IMR-90 (cell line): ENCODE results near the gene MTCL1. TPM values are rescaled to one million over a fixed set of nuclear protein-coding genes. Genes with fewer than 3 reads are reported as not detected.

Experiments used
- ATAC-seq: fragments of 200-7000 bp; cut with Tn5 transposase; 2 replicates; pipeline ENCODE4 v1.9.1; 2020; ENCODE audit warnings: low read depth, mild to moderate bottlenecking, moderate library complexity
- BruUV-seq: library from RNA; stranded (reverse); fragments of 400-500 nt; replicated peaks from 2 replicates; lab custom pipeline; 2021; lab: Mats Ljungman, UMichigan
- CTCF ChIA-PET: fragments of 300-600 bp; formaldehyde crosslinking; extraction: SDS; loops from one replicate; lab custom pipeline; 2021; ENCODE audit warnings: antibody characterized with exemption; lab: Yijun Ruan, JAX
- POLR2A ChIA-PET: fragments of 300-600 bp; sonication (Branson Sonifier 250); formaldehyde crosslinking; loops from one replicate; lab custom pipeline; 2022; ENCODE audit warnings: antibody characterized with exemption; ENCODE audit not compliant: unreplicated experiment; lab: Charles Lee
- DNase-seq: peaks from one replicate; pipeline ENCODE4 v3.0.0; 2013
- H2AFZ ChIP-seq: replicated peaks from 2 replicates; pipeline ENCODE3; 2013; ENCODE audit warnings: low read length, mild to moderate bottlenecking; ENCODE audit not compliant: poor library complexity
- H2AK5ac ChIP-seq: 2 replicates; pipeline ENCODE4 v1.6.1; 2013; ENCODE audit warnings: low read depth, low read length, inconsistent platforms
- H2AK9ac ChIP-seq: replicated peaks from 2 replicates; pipeline ENCODE3; 2013; ENCODE audit warnings: mild to moderate bottlenecking, low read depth, low read length, moderate library complexity; ENCODE audit not compliant: poor library complexity
- H2BK120ac ChIP-seq: 2 replicates; pipeline ENCODE4 v1.6.1; 2013; ENCODE audit warnings: low read depth, low read length, inconsistent platforms
- H2BK15ac ChIP-seq: 3 replicates; pipeline ENCODE4 v1.6.1; 2013; ENCODE audit warnings: low read depth, low read length, inconsistent platforms
- H2BK20ac ChIP-seq: 2 replicates; pipeline ENCODE4 v1.6.1; 2013; ENCODE audit warnings: low read depth, mild to moderate bottlenecking, inconsistent platforms, low read length, moderate library complexity
- H2BK5ac ChIP-seq: 2 replicates; pipeline ENCODE4 v1.6.1; 2013; ENCODE audit warnings: mild to moderate bottlenecking, low read depth, low read length, inconsistent platforms; ENCODE audit not compliant: poor library complexity, severe bottlenecking
- H3K14ac ChIP-seq: replicated peaks from 2 replicates; pipeline ENCODE4 v1.6.1; 2013; ENCODE audit warnings: low read depth, low read length, inconsistent platforms
- H3K18ac ChIP-seq: 2 replicates; pipeline ENCODE4 v1.6.1; 2013; ENCODE audit warnings: low read depth, low read length, control low read depth
- H3K23ac ChIP-seq: 2 replicates; pipeline ENCODE4 v1.6.1; 2013; ENCODE audit warnings: low read depth, low read length, inconsistent platforms
- H3K27ac ChIP-seq: 2 replicates; pipeline ENCODE4 v1.5.1; 2013; ENCODE audit warnings: mild to moderate bottlenecking, control low read depth, low read length; ENCODE audit not compliant: insufficient read depth
- H3K27me3 ChIP-seq: 2 replicates; pipeline ENCODE4 v1.6.1; 2013; ENCODE audit warnings: low read length; ENCODE audit not compliant: control insufficient read depth, insufficient read depth
- H3K36me3 ChIP-seq: 2 replicates; pipeline ENCODE4 v1.6.1; 2013; ENCODE audit warnings: low read length, mixed read lengths; ENCODE audit not compliant: control insufficient read depth, insufficient read depth
- H3K4ac ChIP-seq: 2 replicates; pipeline ENCODE4 v1.6.1; 2013; ENCODE audit warnings: low read depth, low read length, inconsistent platforms
- H3K4me1 ChIP-seq: 2 replicates; pipeline ENCODE4 v1.6.1; 2013; ENCODE audit warnings: low read length, mixed read lengths; ENCODE audit not compliant: control insufficient read depth, insufficient read depth
- H3K4me2 ChIP-seq: 2 replicates; pipeline ENCODE4 v1.6.1; 2013; ENCODE audit warnings: low read depth, mild to moderate bottlenecking, control low read depth, low read length, moderate library complexity
- H3K4me3 ChIP-seq: 2 replicates; pipeline ENCODE4 v1.5.1; 2013; ENCODE audit warnings: low read depth, mild to moderate bottlenecking, control low read depth, low read length, moderate library complexity; ENCODE audit not compliant: insufficient read depth
- H3K56ac ChIP-seq: 2 replicates; pipeline ENCODE4 v1.6.1; 2013; ENCODE audit warnings: low read length, inconsistent platforms; ENCODE audit not compliant: insufficient read depth; ENCODE audit errors: extremely low read depth
- H3K79me1 ChIP-seq, 2 experiments: 2 replicates each; pipeline ENCODE4 v1.6.1; 2013; ENCODE audit warnings: low read length in 2 of 2, inconsistent platforms in 1 of 2, low read depth in 1 of 2
- H3K9ac ChIP-seq: 2 replicates; pipeline ENCODE4 v1.6.1; 2013; ENCODE audit warnings: low read depth, low read length, control low read depth
- H3K9me1 ChIP-seq: 2 replicates; pipeline ENCODE4 v1.6.1; 2013; ENCODE audit warnings: low read length, inconsistent platforms; ENCODE audit not compliant: insufficient read depth
- H3K9me3 ChIP-seq: 2 replicates; pipeline ENCODE4 v1.6.1; 2013; ENCODE audit warnings: low read length; ENCODE audit not compliant: control insufficient read depth, insufficient read depth
- H4K20me1 ChIP-seq: 2 replicates; pipeline ENCODE4 v1.6.1; 2013; ENCODE audit warnings: low read length, inconsistent platforms; ENCODE audit not compliant: insufficient read depth
- H4K5ac ChIP-seq: 2 replicates; pipeline ENCODE4 v1.6.1; 2013; ENCODE audit warnings: mild to moderate bottlenecking, low read depth, low read length, control low read depth
- H4K8ac ChIP-seq, 2 experiments: 2 replicates each; pipeline ENCODE4 v1.6.1; 2013; ENCODE audit warnings: low read depth in 2 of 2, low read length in 2 of 2, control low read depth in 1 of 2, inconsistent platforms in 1 of 2
- H4K91ac ChIP-seq: 2 replicates; pipeline ENCODE4 v1.6.1; 2013; ENCODE audit warnings: low read depth, low read length, inconsistent platforms; ENCODE audit not compliant: insufficient read depth
- BHLHE40 ChIP-seq: fragments of 150-350 bp; IDR thresholded peaks from 2 replicates; pipeline ENCODE4 v1.6.1; 2016; ENCODE audit warnings: mild to moderate bottlenecking, low read depth, low read length
- CEBPB ChIP-seq: IDR thresholded peaks from 2 replicates; pipeline ENCODE4 v1.6.1; 2012; ENCODE audit warnings: low read depth, low read length, improper control_type of control experiment
- CHD1 ChIP-seq: IDR thresholded peaks from 2 replicates; pipeline ENCODE4 v1.6.1; 2012; ENCODE audit warnings: low read depth, low read length, improper control_type of control experiment
- CTCF ChIP-seq: conservative IDR thresholded peaks from 2 replicates; pipeline ENCODE4 v1.5.1; 2012; ENCODE audit warnings: mild to moderate bottlenecking, low read depth, low read length, improper control_type of control experiment
- ELK1 ChIP-seq: fragments of 150-350 bp; IDR thresholded peaks from 2 replicates; pipeline ENCODE4 v1.6.1; 2016; ENCODE audit warnings: low read depth, mild to moderate bottlenecking, low read length, moderate library complexity, borderline replicate concordance
- FOS ChIP-seq: fragments of 150-350 bp; IDR thresholded peaks from 2 replicates; pipeline ENCODE4 v1.6.1; 2016; ENCODE audit warnings: low read depth, low read length
- MAFK ChIP-seq: IDR thresholded peaks from 2 replicates; pipeline ENCODE4 v1.6.1; 2012; ENCODE audit warnings: low read depth, low read length, improper control_type of control experiment
- MAZ ChIP-seq: IDR thresholded peaks from 2 replicates; pipeline ENCODE4 v1.6.1; 2012; ENCODE audit warnings: low read depth, mild to moderate bottlenecking, low read length, improper control_type of control experiment, moderate library complexity, borderline replicate concordance
- MXI1 ChIP-seq: IDR thresholded peaks from 2 replicates; pipeline ENCODE4 v1.6.1; 2012; ENCODE audit warnings: low read depth, mild to moderate bottlenecking, low read length, moderate library complexity, borderline replicate concordance
- POLR2A ChIP-seq: IDR thresholded peaks from 2 replicates; pipeline ENCODE4 v1.6.1; 2012; ENCODE audit warnings: mild to moderate bottlenecking, low read depth, low read length
- RCOR1 ChIP-seq: IDR thresholded peaks from 2 replicates; pipeline ENCODE4 v1.6.1; 2012; ENCODE audit warnings: mild to moderate bottlenecking, low read length, improper control_type of control experiment; ENCODE audit not compliant: insufficient replicate concordance
- RFX5 ChIP-seq: IDR thresholded peaks from 2 replicates; pipeline ENCODE4 v1.8.0; 2012; ENCODE audit warnings: low read depth, mild to moderate bottlenecking, low read length, moderate library complexity
- SMC3 ChIP-seq: fragments of 150-350 bp; IDR thresholded peaks from 2 replicates; pipeline ENCODE4 v1.6.1; 2016; ENCODE audit warnings: low read depth, mild to moderate bottlenecking, antibody characterized with exemption, low read length, moderate library complexity
- USF2 ChIP-seq: fragments of 150-350 bp; IDR thresholded peaks from 2 replicates; pipeline ENCODE4 v1.6.1; 2017; ENCODE audit warnings: mild to moderate bottlenecking, antibody characterized with exemption, low read length, low read depth
- WGBS, 2 experiments: methylation state at CpG; one replicate each; pipeline versions ENCODE4 v1.1.5 to v1.1.7; 2013; ENCODE audit warnings: missing lambda C conversion rate in 2 of 2; ENCODE audit not compliant: insufficient read length in 1 of 2; ENCODE audit errors: extremely low coverage in 2 of 2; 5-methylcytosine and 5-hydroxymethylcytosine counted together
- dilution Hi-C: fragments of 300-500 bp; cut with HindIII; formaldehyde crosslinking; loops from one replicate; pipeline ENCODE4 v1.14.3; 2018; ENCODE audit warnings: low sequenced_read_pairs; ENCODE audit not compliant: unreplicated experiment
- in situ Hi-C: fragments of 300-500 bp; cut with MboI; formaldehyde crosslinking; loops from 3 replicates; pipeline ENCODE4 v1.14.3; 2019; ENCODE audit warnings: low sequenced_read_pairs, inconsistent platforms, mixed read lengths
- intact Hi-C: fragments of 100-400 bp; cut with micrococcal nuclease; formaldehyde crosslinking; loops from 2 replicates; pipeline ENCODE4 v1.10.0; 2022
- polyA plus RNA-seq, 3 experiments: library from polyadenylated mRNA; depleted of rRNA; stranded (reverse); fragments of >200 nt; gene quantifications; 2 replicates each; pipeline ENCODE4 v1.2.3, GENCODE V29; 2012; ENCODE audit warnings: low replicate concordance in 1 of 3
- total RNA-seq: library from RNA; depleted of rRNA; stranded (reverse); fragments of >200 nt; gene quantifications from 2 replicates; pipeline ENCODE4 v1.2.3, GENCODE V29; 2012

The MTCL1 gene
- total and polyA plus RNA-seq, 2 of the 4 experiments (the other 2 are of a cell fraction): 29.0 to 45.3 TPM

GRCh38 chr18:8841781-8842485, 136.6 kb downstream of the MTCL1 start:
- Histone ChIP-seq H3K9me3 (peaks cover 4% of the 10 kb centered on the region), H3K27ac (0 out of 2 replicates have a peak overlapping the region, but pooled peaks have one; percentile 2), H3K14ac (peak overlapping the region; percentile 53; the same call in 1 of the 2 replicates), H3K79me1 (no peaks in the 10 kb centered on the region), H3K9me1 (peaks cover 13% of the 10 kb centered on the region), H2BK20ac (peak overlapping the region; percentile 95), H3K36me3 (no peaks in the 10 kb centered on the region), H3K27me3 (no peaks in the 10 kb centered on the region), H2AFZ (no peak overlapping the region), H4K91ac (peak overlapping the region; percentile 63; the same call in 1 of the 2 replicates), H3K4ac (peak overlapping the region; percentile 86), H3K4me3 (no peak overlapping the region), H3K4me1 (peaks cover 5% of the 10 kb centered on the region; the same call in 1 of the 2 replicates), H3K18ac (peak overlapping the region; percentile 38; the same call in 1 of the 2 replicates), H2BK15ac (peak overlapping the region; percentile 64; the same call in 2 of the 3 replicates), H2BK5ac (peak overlapping the region; percentile 69), H3K56ac (peak overlapping the region; percentile 32; the same call in 1 of the 2 replicates), H4K8ac (peak overlapping the region in 1 of 2 experiments; percentile 65; a peak in 1 of 4 replicates), H3K4me2 (peak overlapping the region; percentile 73; the same call in 1 of the 2 replicates), H3K9ac (no peak overlapping the region), H2AK9ac (no peak overlapping the region), H3K23ac (peak overlapping the region; percentile 55; the same call in 1 of the 2 replicates), H4K20me1 (no peaks in the 10 kb centered on the region), H4K5ac (no peak overlapping the region), H2AK5ac (peak overlapping the region; percentile 40; the same call in 1 of the 2 replicates), H2BK120ac (peak overlapping the region; percentile 87)
- ChIA-PET CTCF (no interaction called here), POLR2A (interaction anchor here (1.0 kb wide), 1 partner anchor 42 kb away, joined by 3 read pairs; no protein-coding TSS in a partner anchor)
- intact Hi-C loops: no loop called here
- in situ Hi-C loops: no loop called here
- peak; percentile 65 for DNase-seq
- dilution Hi-C loops: no loop called here
- WGBS, 2 experiments: no CpG with 5 or more reads among the region's 4 CpGs
- peak; percentile 65 for ATAC-seq
- no TSS peak for BruUV-seq
- no peak for TF ChIP-seq MAZ
- no peak for TF ChIP-seq FOS
- TF ChIP-seq POLR2A: no peak
- no peak for TF ChIP-seq MXI1
- no peak for TF ChIP-seq RCOR1
- no peak for TF ChIP-seq MAFK
- TF ChIP-seq CTCF: no peak
- no peak for TF ChIP-seq USF2
- no peak for TF ChIP-seq CEBPB
- TF ChIP-seq ELK1: no peak
- TF ChIP-seq CHD1: no peak
- TF ChIP-seq BHLHE40: no peak
- no peak for TF ChIP-seq RFX5
- TF ChIP-seq SMC3: no peak
